ENCODE measurements around the gene NAV2. TPM values are rescaled to one million over a fixed set of nuclear protein-coding genes. Genes with fewer than 3 reads are reported as not detected.
A peak's percentile ranks its signal among the peaks of the same experiment; 100 is the strongest.

Gene NAV2
- total and polyA plus RNA-seq, 10 donors, result 0.46 to 11.6 (median 4.1) TPM

DNA sequence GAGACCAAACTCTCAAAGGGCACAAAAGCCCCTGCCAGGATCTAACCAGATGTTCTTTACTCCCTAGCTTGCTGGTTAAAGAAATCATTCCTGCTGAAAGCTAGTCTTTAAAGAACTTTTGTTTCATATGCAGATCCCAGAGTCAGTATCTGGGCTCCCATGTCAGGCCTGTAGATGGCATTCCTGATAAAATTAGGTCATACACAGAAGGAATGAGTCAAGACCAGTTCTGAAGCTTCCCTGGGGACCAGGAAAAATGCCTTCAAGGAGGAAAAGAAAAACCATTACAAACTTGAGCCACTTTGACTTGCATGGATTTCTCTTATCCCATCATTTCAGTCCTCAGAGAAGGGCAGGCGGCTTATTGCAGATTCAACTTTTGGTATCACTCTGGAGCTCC, 441.7 kb downstream of the NAV2 start:
- Histone ChIP-seq H3K36me3 (no peaks in the 10 kb centered on the region), H3K27ac (no peak overlapping the region), H3K27me3 (replicated peaks in 1 of 7) (peaks cover 15 to 74% (median 60%) of the 10 kb centered on the region in 7 donors), H3K4me1 (peaks cover 6 to 22% (median 18%) of the 10 kb centered on the region in 6 donors), H3K9me3 (peaks cover 0 to 9% (median 0%) of the 10 kb centered on the region in 8 donors), H3K4me3 (no peak overlapping the region)
- TF ChIP-seq POLR2AphosphoS5 (IDR thresholded peaks at IDR 0.05) (no peak), POLR2A (IDR thresholded peaks at IDR 0.05) (no peak)
- TF ChIP-seq, protein P1, sequence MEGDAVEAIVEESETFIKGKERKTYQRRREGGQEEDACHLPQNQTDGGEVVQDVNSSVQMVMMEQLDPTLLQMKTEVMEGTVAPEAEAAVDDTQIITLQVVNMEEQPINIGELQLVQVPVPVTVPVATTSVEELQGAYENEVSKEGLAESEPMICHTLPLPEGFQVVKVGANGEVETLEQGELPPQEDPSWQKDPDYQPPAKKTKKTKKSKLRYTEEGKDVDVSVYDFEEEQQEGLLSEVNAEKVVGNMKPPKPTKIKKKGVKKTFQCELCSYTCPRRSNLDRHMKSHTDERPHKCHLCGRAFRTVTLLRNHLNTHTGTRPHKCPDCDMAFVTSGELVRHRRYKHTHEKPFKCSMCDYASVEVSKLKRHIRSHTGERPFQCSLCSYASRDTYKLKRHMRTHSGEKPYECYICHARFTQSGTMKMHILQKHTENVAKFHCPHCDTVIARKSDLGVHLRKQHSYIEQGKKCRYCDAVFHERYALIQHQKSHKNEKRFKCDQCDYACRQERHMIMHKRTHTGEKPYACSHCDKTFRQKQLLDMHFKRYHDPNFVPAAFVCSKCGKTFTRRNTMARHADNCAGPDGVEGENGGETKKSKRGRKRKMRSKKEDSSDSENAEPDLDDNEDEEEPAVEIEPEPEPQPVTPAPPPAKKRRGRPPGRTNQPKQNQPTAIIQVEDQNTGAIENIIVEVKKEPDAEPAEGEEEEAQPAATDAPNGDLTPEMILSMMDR (IDR thresholded peaks at IDR 0.05 in 8 of 11, conservative IDR thresholded peaks at IDR 0.05 in 3 of 11), result no peak
- DNase-seq, result no peak
- intact Hi-C loops (cut with DNase I; ENCODE audit: low total_unique reads), result no loop called here
- WGBS, 5 donors, result 87 to 100% (median 96%) methylated on average over 1 of the region's 1 CpG

- Histone ChIP-seq H3K27ac (no peak overlapping the region), H3K9me3 (peaks cover 0 to 12% (median 0%) of the 10 kb centered on the region in 8 donors), H3K4me1 (peaks cover 6 to 22% (median 18%) of the 10 kb centered on the region in 6 donors), H3K4me3 (peak overlapping the region in 4 of 8 donors; percentile 17 to 62 (median 33)), H3K27me3 (replicated peaks in 1 of 7) (peaks cover 22 to 85% (median 74%) of the 10 kb centered on the region in 7 donors), H3K36me3 (no peaks in the 10 kb centered on the region)
- intact Hi-C loops (cut with DNase I; ENCODE audit: low total_unique reads), result no loop called here
- 6 to 18% (median 7%) methylated on average over 18 to 19 of the region's 19 CpGs for WGBS, 5 donors
- TF ChIP-seq, protein P1 (IDR thresholded peaks at IDR 0.05 in 8 of 11, conservative IDR thresholded peaks at IDR 0.05 in 3 of 11), result no peak
- TF ChIP-seq POLR2A (IDR thresholded peaks at IDR 0.05) (no peak), POLR2AphosphoS5 (IDR thresholded peaks at IDR 0.05) (no peak)
- no peak for DNase-seq
These were observed 443.1 kb downstream of the NAV2 start for GRCh38 chr11:20155683-20156279.

GRCh38 chr11:20156280-20156875, 443.7 kb downstream of the NAV2 start:
- Histone ChIP-seq H3K9me3 (peaks cover 0 to 13% (median 0%) of the 10 kb centered on the region in 8 donors), H3K36me3 (no peaks in the 10 kb centered on the region), H3K4me1 (peaks cover 6 to 23% (median 18%) of the 10 kb centered on the region in 6 donors), H3K27me3 (replicated peaks in 1 of 7) (peaks cover 22 to 91% (median 80%) of the 10 kb centered on the region in 7 donors), H3K27ac (no peak overlapping the region), H3K4me3 (peak overlapping the region; percentile 9 to 62 (median 30))
- intact Hi-C loops (cut with DNase I; ENCODE audit: low total_unique reads), result no loop called here
- peak in 2 of 3 donors; percentile 21 to 25 for TF ChIP-seq POLR2AphosphoS5 (IDR thresholded peaks at IDR 0.05)
- TF ChIP-seq, protein P1 (IDR thresholded peaks at IDR 0.05 in 8 of 11, conservative IDR thresholded peaks at IDR 0.05 in 3 of 11), result no peak
- peak; percentile 80 for DNase-seq
- 2 to 11% (median 6%) methylated on average over 10 to 51 of the region's 51 CpGs for WGBS, 5 donors
